ENCODE results near the gene RNF214. TPM values are rescaled to one million over a fixed set of nuclear protein-coding genes. Genes with fewer than 3 reads are reported as not detected.
"Not testable (repeated sequence)": the region's sequence is repeated elsewhere in the genome, so short reads cannot be mapped to it uniquely, and the experiment has no call there.

RNF214 gene
- total RNA-seq, 1 experiment from 2014 or later, result 7.0 TPM

DNA sequence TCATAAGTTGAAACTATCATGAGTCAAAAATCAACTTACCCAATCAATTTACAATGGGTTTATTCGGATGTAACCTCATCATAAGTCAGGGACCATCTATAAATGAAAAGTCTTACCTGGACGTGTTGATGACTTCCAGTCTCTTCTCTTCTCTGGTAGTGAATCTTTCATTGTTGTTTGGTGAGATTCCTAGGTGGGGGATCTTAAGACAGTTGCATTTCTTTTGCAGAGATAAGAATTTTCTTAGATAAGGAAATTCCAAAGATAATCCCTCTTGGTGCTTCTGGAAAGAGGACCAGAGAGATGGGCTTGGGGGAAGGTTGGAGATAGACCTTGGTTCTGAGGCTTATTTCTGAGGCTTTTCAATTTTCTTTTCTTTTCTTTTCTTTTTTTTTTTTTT is 37.4 kb downstream of the RNF214 start:
- Histone ChIP-seq H3K9ac (ENCODE audit: low read length) (no peak overlapping the region), H3K4me1 (ENCODE audit: low read length) (no peaks in the 10 kb centered on the region), H4K20me1 (ENCODE audit: insufficient read depth, low read depth, low read length) (no peaks in the 10 kb centered on the region), H3K4me2 (ENCODE audit: low read depth, low read length, poor library complexity, severe bottlenecking) (no peak overlapping the region), H3K36me3 (ENCODE audit: insufficient read depth, low read length) (no peaks in the 10 kb centered on the region), H3K27me3 (ENCODE audit: low read length) (no peaks in the 10 kb centered on the region), H3K9me2 (replicated peaks; ENCODE audit: insufficient read depth, low read length) (no peaks in the 10 kb centered on the region), H3K9me3 (ENCODE audit: low read length) (no peaks in the 10 kb centered on the region), H2AFZ (ENCODE audit: low read length) (no peak overlapping the region), H3K79me2 (ENCODE audit: low read length) (no peaks in the 10 kb centered on the region), H3K27ac (ENCODE audit: low read length) (no peak overlapping the region), H3K4me3 (ENCODE audit: low read length) (no peak overlapping the region)
- no peak for DNase-seq

DNA sequence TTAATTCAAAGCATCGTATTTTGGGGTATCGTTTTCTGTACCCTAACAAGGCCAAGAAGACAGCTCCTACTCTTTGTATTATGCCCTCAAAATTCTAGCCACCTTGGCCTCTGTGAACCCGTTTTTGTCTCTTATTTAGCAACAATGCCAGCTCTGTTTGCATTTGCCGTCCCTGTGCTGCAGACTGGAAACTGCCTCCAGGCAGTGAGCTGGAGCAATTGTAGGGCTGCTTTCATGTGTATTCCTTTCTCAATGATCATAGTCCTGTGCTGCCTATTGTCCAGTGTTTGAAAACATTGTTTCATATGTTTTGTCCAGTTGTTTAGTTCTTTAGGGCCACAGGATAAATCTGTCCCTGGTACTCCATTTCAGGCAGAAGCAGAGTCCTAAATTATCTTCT is 38.7 kb downstream of the RNF214 start:
- no peak overlapping the region for H3K27ac ChIP-seq (ENCODE audit: low read length)
- no peak overlapping the region for H3K9ac ChIP-seq (ENCODE audit: low read length)
- H3K36me3 ChIP-seq (ENCODE audit: insufficient read depth, low read length), result no peaks in the 10 kb centered on the region
- no peaks in the 10 kb centered on the region for H3K9me2 ChIP-seq (replicated peaks; ENCODE audit: insufficient read depth, low read length)
- DNase-seq, result no peak
- no peaks in the 10 kb centered on the region for H3K27me3 ChIP-seq (ENCODE audit: low read length)
- no peak overlapping the region for H3K4me2 ChIP-seq (ENCODE audit: low read depth, low read length, poor library complexity, severe bottlenecking)
- no peaks in the 10 kb centered on the region for H3K79me2 ChIP-seq (ENCODE audit: low read length)
- H3K4me1 ChIP-seq (ENCODE audit: low read length), result no peaks in the 10 kb centered on the region
- no peaks in the 10 kb centered on the region for H3K9me3 ChIP-seq (ENCODE audit: low read length)
- H4K20me1 ChIP-seq (ENCODE audit: insufficient read depth, low read depth, low read length), result no peaks in the 10 kb centered on the region
- H3K4me3 ChIP-seq (ENCODE audit: low read length), result no peak overlapping the region
- no peak overlapping the region for H2AFZ ChIP-seq (ENCODE audit: low read length)

DNA sequence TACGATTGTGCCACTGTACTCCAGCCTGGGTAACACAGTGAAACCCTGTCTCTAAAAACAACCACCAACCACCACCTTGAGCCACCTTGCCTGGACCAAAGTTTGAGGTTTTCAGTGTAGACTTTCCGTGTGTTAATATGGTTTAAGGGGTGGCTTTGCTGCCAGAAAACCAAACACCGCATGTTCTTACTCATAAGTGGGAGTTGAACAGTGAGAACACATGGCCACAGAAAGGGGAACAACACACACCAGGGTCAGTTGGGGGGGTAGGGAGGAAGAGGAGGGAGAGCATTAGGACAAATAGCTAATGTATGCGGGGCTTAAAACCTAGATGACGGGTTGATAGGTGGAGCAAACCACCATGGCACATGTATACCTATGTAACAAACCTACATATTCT is 39.7 kb downstream of the RNF214 start:
- H3K4me2 ChIP-seq (ENCODE audit: low read depth, low read length, poor library complexity, severe bottlenecking), result not testable (repeated sequence)

GRCh38 chr11:117273550-117274289 is 41.2 kb downstream of the RNF214 start:
- no peaks in the 10 kb centered on the region for H4K20me1 ChIP-seq (ENCODE audit: insufficient read depth, low read depth, low read length)
- no peaks in the 10 kb centered on the region for H3K79me2 ChIP-seq (ENCODE audit: low read length)
- no peak overlapping the region for H3K4me3 ChIP-seq (ENCODE audit: low read length)
- H3K9me3 ChIP-seq (ENCODE audit: low read length), result no peaks in the 10 kb centered on the region
- H3K27ac ChIP-seq (ENCODE audit: low read length), result no peak overlapping the region
- no peak overlapping the region for H2AFZ ChIP-seq (ENCODE audit: low read length)
- no peak overlapping the region for H3K4me2 ChIP-seq (ENCODE audit: low read depth, low read length, poor library complexity, severe bottlenecking)
- no peak overlapping the region for H3K9ac ChIP-seq (ENCODE audit: low read length)
- DNase-seq, result no peak
- no peaks in the 10 kb centered on the region for H3K36me3 ChIP-seq (ENCODE audit: insufficient read depth, low read length)
- H3K4me1 ChIP-seq (ENCODE audit: low read length), result no peaks in the 10 kb centered on the region
- no peaks in the 10 kb centered on the region for H3K27me3 ChIP-seq (ENCODE audit: low read length)
- H3K9me2 ChIP-seq (replicated peaks; ENCODE audit: insufficient read depth, low read length), result no peaks in the 10 kb centered on the region

More for the DNA sequence above, 39.7 kb downstream of the RNF214 start:
- H2AFZ ChIP-seq (ENCODE audit: low read length); H3K79me2 ChIP-seq (ENCODE audit: low read length); H3K36me3 ChIP-seq (ENCODE audit: insufficient read depth, low read length); DNase-seq; H3K4me3 ChIP-seq (ENCODE audit: low read length); H3K27me3 ChIP-seq (ENCODE audit: low read length); H3K4me1 ChIP-seq (ENCODE audit: low read length); H3K27ac ChIP-seq (ENCODE audit: low read length); H3K9ac ChIP-seq (ENCODE audit: low read length); H3K9me2 ChIP-seq (replicated peaks; ENCODE audit: insufficient read depth, low read length); H3K9me3 ChIP-seq (ENCODE audit: low read length); H4K20me1 ChIP-seq (ENCODE audit: insufficient read depth, low read depth, low read length): not testable (repeated sequence)

GRCh38 chr11:117278347-117278746 is 45.9 kb downstream of the RNF214 start:
- H3K9me2 ChIP-seq (replicated peaks; ENCODE audit: insufficient read depth, low read length), result no peaks in the 10 kb centered on the region

DNA sequence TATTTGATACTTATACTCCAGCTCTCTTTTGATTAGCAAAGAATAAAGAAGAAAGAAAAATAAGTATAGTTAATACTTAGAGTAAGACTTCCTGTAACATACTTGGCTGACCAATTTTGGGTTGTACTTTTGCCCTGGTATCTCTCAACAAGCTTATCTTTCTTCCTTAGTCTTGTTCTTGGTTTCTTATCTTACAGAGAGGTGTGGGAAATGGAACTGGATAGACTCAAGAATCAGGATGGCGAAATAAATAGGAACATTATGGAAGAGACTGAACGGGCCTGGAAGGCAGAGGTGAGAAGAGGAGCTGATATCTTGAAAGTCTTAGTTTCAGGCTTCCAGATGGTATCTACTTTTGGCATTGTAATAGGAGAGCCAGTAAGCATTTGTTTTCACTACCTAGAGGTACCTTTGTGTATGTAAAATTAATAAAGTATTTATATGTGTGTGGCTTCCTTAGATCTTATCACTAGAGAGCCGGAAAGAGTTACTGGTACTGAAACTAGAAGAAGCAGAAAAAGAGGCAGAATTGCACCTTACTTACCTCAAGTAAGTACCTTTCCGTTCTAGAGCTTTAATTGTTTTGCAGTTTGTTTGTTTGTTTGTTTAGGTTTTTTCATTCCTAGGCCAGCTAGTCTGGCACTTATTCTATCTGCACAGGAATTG is 47.4 kb downstream of the RNF214 start:
- H3K36me3 ChIP-seq (ENCODE audit: insufficient read depth, low read length), result no peaks in the 10 kb centered on the region
- no peaks in the 10 kb centered on the region for H3K79me2 ChIP-seq (ENCODE audit: low read length)
- DNase-seq, result no peak
- no peak overlapping the region for H2AFZ ChIP-seq (ENCODE audit: low read length)
- no peak overlapping the region for H3K4me3 ChIP-seq (ENCODE audit: low read length)
- H3K4me1 ChIP-seq (ENCODE audit: low read length), result no peaks in the 10 kb centered on the region
- no peak overlapping the region for H3K4me2 ChIP-seq (ENCODE audit: low read depth, low read length, poor library complexity, severe bottlenecking)
- no peaks in the 10 kb centered on the region for H3K9me3 ChIP-seq (ENCODE audit: low read length)
- H4K20me1 ChIP-seq (ENCODE audit: insufficient read depth, low read depth, low read length), result no peaks in the 10 kb centered on the region
- H3K9ac ChIP-seq (ENCODE audit: low read length), result no peak overlapping the region
- H3K27ac ChIP-seq (ENCODE audit: low read length), result no peak overlapping the region
- no peaks in the 10 kb centered on the region for H3K27me3 ChIP-seq (ENCODE audit: low read length)
- no peaks in the 10 kb centered on the region for H3K9me2 ChIP-seq (replicated peaks; ENCODE audit: insufficient read depth, low read length)

More at GRCh38 chr11:117278347-117278746, 45.9 kb downstream of the RNF214 start:
- Histone ChIP-seq H4K20me1 (ENCODE audit: insufficient read depth, low read depth, low read length) (no peaks in the 10 kb centered on the region), H3K4me3 (ENCODE audit: low read length) (no peak overlapping the region), H3K9me3 (ENCODE audit: low read length) (no peaks in the 10 kb centered on the region), H2AFZ (ENCODE audit: low read length) (no peak overlapping the region), H3K27ac (ENCODE audit: low read length) (no peak overlapping the region), H3K4me2 (ENCODE audit: low read depth, low read length, poor library complexity, severe bottlenecking) (no peak overlapping the region), H3K9ac (ENCODE audit: low read length) (no peak overlapping the region), H3K79me2 (ENCODE audit: low read length) (no peaks in the 10 kb centered on the region), H3K27me3 (ENCODE audit: low read length) (no peaks in the 10 kb centered on the region), H3K36me3 (ENCODE audit: insufficient read depth, low read length) (no peaks in the 10 kb centered on the region), H3K4me1 (ENCODE audit: low read length) (no peaks in the 10 kb centered on the region)
- no peak for DNase-seq

GRCh38 chr11:117281159-117281558 is 48.7 kb downstream of the RNF214 start:
- Histone ChIP-seq H3K4me3 (ENCODE audit: low read length) (no peak overlapping the region), H3K9ac (ENCODE audit: low read length) (no peak overlapping the region), H3K4me2 (ENCODE audit: low read depth, low read length, poor library complexity, severe bottlenecking) (no peak overlapping the region)

GRCh38 chr11:117281869-117282268 is 49.4 kb downstream of the RNF214 start:
- no peak overlapping the region for H2AFZ ChIP-seq (ENCODE audit: low read length)
- H3K36me3 ChIP-seq (ENCODE audit: insufficient read depth, low read length), result no peaks in the 10 kb centered on the region
- H3K9me3 ChIP-seq (ENCODE audit: low read length), result no peaks in the 10 kb centered on the region
- no peak overlapping the region for H3K27ac ChIP-seq (ENCODE audit: low read length)
- H3K9ac ChIP-seq (ENCODE audit: low read length), result no peak overlapping the region
- no peaks in the 10 kb centered on the region for H3K4me1 ChIP-seq (ENCODE audit: low read length)
- H3K4me3 ChIP-seq (ENCODE audit: low read length), result no peak overlapping the region
- no peaks in the 10 kb centered on the region for H3K9me2 ChIP-seq (replicated peaks; ENCODE audit: insufficient read depth, low read length)
- no peaks in the 10 kb centered on the region for H4K20me1 ChIP-seq (ENCODE audit: insufficient read depth, low read depth, low read length)
- H3K27me3 ChIP-seq (ENCODE audit: low read length), result no peaks in the 10 kb centered on the region
- DNase-seq, result no peak
- no peak overlapping the region for H3K4me2 ChIP-seq (ENCODE audit: low read depth, low read length, poor library complexity, severe bottlenecking)
- H3K79me2 ChIP-seq (ENCODE audit: low read length), result no peaks in the 10 kb centered on the region

More at GRCh38 chr11:117281159-117281558, 48.7 kb downstream of the RNF214 start:
- H3K9me3 ChIP-seq (ENCODE audit: low read length), result no peaks in the 10 kb centered on the region
- H3K79me2 ChIP-seq (ENCODE audit: low read length), result no peaks in the 10 kb centered on the region
- H3K9me2 ChIP-seq (replicated peaks; ENCODE audit: insufficient read depth, low read length), result no peaks in the 10 kb centered on the region
- no peaks in the 10 kb centered on the region for H3K27me3 ChIP-seq (ENCODE audit: low read length)
- no peak for DNase-seq
- H3K36me3 ChIP-seq (ENCODE audit: insufficient read depth, low read length), result no peaks in the 10 kb centered on the region
- H2AFZ ChIP-seq (ENCODE audit: low read length), result no peak overlapping the region
- H4K20me1 ChIP-seq (ENCODE audit: insufficient read depth, low read depth, low read length), result no peaks in the 10 kb centered on the region
- no peak overlapping the region for H3K27ac ChIP-seq (ENCODE audit: low read length)
- H3K4me1 ChIP-seq (ENCODE audit: low read length), result no peaks in the 10 kb centered on the region
